Measurements from ENCODE around the gene ATP6V1C2. TPM values are rescaled to one million over a fixed set of nuclear protein-coding genes. Genes with fewer than 3 reads are reported as not detected.

ATP6V1C2 gene
- polyA plus RNA-seq, 6 donors from 2014 or later = 0.12 to 3.9 (median 0.47) TPM

- H3K4me1 Mint-ChIP-seq = peaks cover 16 to 32% (median 22%) of the 10 kb centered on the region in 3 donors
- H3K9me3 Mint-ChIP-seq = no peaks in the 10 kb centered on the region
- ATAC-seq (ENCODE audit: low read depth in 2 of 2) (no peak), DNase-seq (no peak)
- no peaks in the 10 kb centered on the region for H3K36me3 Mint-ChIP-seq
- no peak overlapping the region for H3K4me3 Mint-ChIP-seq
- peaks cover 0 to 7% (median 5%) of the 10 kb centered on the region in 3 donors for H3K27me3 Mint-ChIP-seq
- H3K27ac Mint-ChIP-seq = peak overlapping the region in 4 of 6 donors; percentile 57 to 99 (median 89)
These were observed 21.2 kb downstream of the ATP6V1C2 start for GRCh38 chr2:10742666-10743065.

- Mint-ChIP-seq H3K36me3 (no peaks in the 10 kb centered on the region), H3K27ac (peak overlapping the region in 3 of 6 donors; percentile 19 to 25 (median 23))
These were observed 29.2 kb downstream of the ATP6V1C2 start for GRCh38 chr2:10750610-10751009.

GRCh38 chr2:10752236-10752635 lies 30.8 kb downstream of the ATP6V1C2 start:
- H3K9me3 Mint-ChIP-seq = no peaks in the 10 kb centered on the region
- DNase-seq = no peak
- H3K27ac Mint-ChIP-seq = peak overlapping the region in 1 of 6 donors; percentile 55
- ATAC-seq (ENCODE audit: low read depth in 2 of 2) = no peak
- no peaks in the 10 kb centered on the region for H3K36me3 Mint-ChIP-seq
- peaks cover 2 to 6% (median 5%) of the 10 kb centered on the region in 3 donors for H3K4me1 Mint-ChIP-seq
- no peaks in the 10 kb centered on the region for H3K27me3 Mint-ChIP-seq
- H3K4me3 Mint-ChIP-seq = peak overlapping the region in 1 of 8 donors; percentile 10

More at GRCh38 chr2:10750610-10751009, 29.2 kb downstream of the ATP6V1C2 start:
- H3K9me3 Mint-ChIP-seq = no peaks in the 10 kb centered on the region
- H3K4me3 Mint-ChIP-seq = no peak overlapping the region
- no peak for ATAC-seq (ENCODE audit: low read depth in 2 of 2)
- H3K4me1 Mint-ChIP-seq = peaks cover 7 to 19% (median 14%) of the 10 kb centered on the region in 3 donors
- no peak for DNase-seq
- H3K27me3 Mint-ChIP-seq = no peaks in the 10 kb centered on the region

GRCh38 chr2:10753156-10753555 lies 31.7 kb downstream of the ATP6V1C2 start:
- Mint-ChIP-seq H3K27me3 (no peaks in the 10 kb centered on the region), H3K4me1 (no peaks in the 10 kb centered on the region), H3K9me3 (no peaks in the 10 kb centered on the region), H3K4me3 (peak overlapping the region in 1 of 8 donors; percentile 30), H3K36me3 (no peaks in the 10 kb centered on the region), H3K27ac (no peak overlapping the region)
- ATAC-seq (ENCODE audit: low read depth in 2 of 2) = no peak
- DNase-seq = no peak

GRCh38 chr2:10753876-10754275 lies 32.4 kb downstream of the ATP6V1C2 start:
- no peaks in the 10 kb centered on the region for H3K36me3 Mint-ChIP-seq
- H3K4me1 Mint-ChIP-seq = no peaks in the 10 kb centered on the region
- H3K9me3 Mint-ChIP-seq = no peaks in the 10 kb centered on the region
- peak overlapping the region in 1 of 6 donors; percentile 9 for H3K27ac Mint-ChIP-seq
- no peak for ATAC-seq (ENCODE audit: low read depth in 2 of 2)
- no peak for DNase-seq
- H3K4me3 Mint-ChIP-seq = no peak overlapping the region
- H3K27me3 Mint-ChIP-seq = no peaks in the 10 kb centered on the region

GRCh38 chr2:10755621-10756020 lies 34.2 kb downstream of the ATP6V1C2 start:
- DNase-seq = no peak

GRCh38 chr2:10757814-10758286 lies 36.4 kb downstream of the ATP6V1C2 start:
- H3K4me1 Mint-ChIP-seq = peaks cover 0 to under 1% (median 0%) of the 10 kb centered on the region in 3 donors
- no peaks in the 10 kb centered on the region for H3K9me3 Mint-ChIP-seq
- no peaks in the 10 kb centered on the region for H3K36me3 Mint-ChIP-seq
- no peak for DNase-seq
- H3K27ac Mint-ChIP-seq = no peak overlapping the region
- no peak overlapping the region for H3K4me3 Mint-ChIP-seq
- H3K27me3 Mint-ChIP-seq = no peaks in the 10 kb centered on the region
- ATAC-seq (ENCODE audit: low read depth in 2 of 2) = no peak

More at GRCh38 chr2:10755621-10756020, 34.2 kb downstream of the ATP6V1C2 start:
- Mint-ChIP-seq H3K4me1 (no peaks in the 10 kb centered on the region), H3K36me3 (no peaks in the 10 kb centered on the region), H3K9me3 (no peaks in the 10 kb centered on the region), H3K4me3 (no peak overlapping the region), H3K27me3 (no peaks in the 10 kb centered on the region), H3K27ac (no peak overlapping the region)
- no peak for ATAC-seq (ENCODE audit: low read depth in 2 of 2)

- H3K4me1 Mint-ChIP-seq = peaks cover 5 to 14% (median 7%) of the 10 kb centered on the region in 3 donors
- ATAC-seq (ENCODE audit: low read depth in 2 of 2) (no peak), DNase-seq (no peak)
- H3K36me3 Mint-ChIP-seq = no peaks in the 10 kb centered on the region
- no peak overlapping the region for H3K4me3 Mint-ChIP-seq
- peaks cover 0 to 6% (median 0%) of the 10 kb centered on the region in 3 donors for H3K27me3 Mint-ChIP-seq
- no peak overlapping the region for H3K27ac Mint-ChIP-seq
- H3K9me3 Mint-ChIP-seq = no peaks in the 10 kb centered on the region
These were observed 37.8 kb downstream of the ATP6V1C2 start for GRCh38 chr2:10759151-10759714.

GRCh38 chr2:10760794-10761504 lies 39.5 kb downstream of the ATP6V1C2 start:
- Mint-ChIP-seq H3K9me3 (no peaks in the 10 kb centered on the region), H3K4me3 (no peak overlapping the region), H3K4me1 (peaks cover 10 to 23% (median 12%) of the 10 kb centered on the region in 3 donors), H3K27me3 (peaks cover 0 to 6% (median 0%) of the 10 kb centered on the region in 3 donors), H3K36me3 (no peaks in the 10 kb centered on the region), H3K27ac (peak overlapping the region in 1 of 6 donors; percentile 86)
- ATAC-seq (ENCODE audit: low read depth in 2 of 2) (no peak), DNase-seq (no peak)

GRCh38 chr2:10761591-10761990 lies 40.2 kb downstream of the ATP6V1C2 start:
- H3K4me1 Mint-ChIP-seq = peaks cover 10 to 23% (median 12%) of the 10 kb centered on the region in 3 donors

GRCh38 chr2:10762651-10763460 lies 41.4 kb downstream of the ATP6V1C2 start:
- H3K36me3 Mint-ChIP-seq = no peaks in the 10 kb centered on the region
- ATAC-seq (ENCODE audit: low read depth in 2 of 2) (no peak), DNase-seq (no peak)
- H3K27me3 Mint-ChIP-seq = peaks cover 0 to 6% (median 0%) of the 10 kb centered on the region in 3 donors
- no peaks in the 10 kb centered on the region for H3K9me3 Mint-ChIP-seq
- H3K27ac Mint-ChIP-seq = peak overlapping the region in 4 of 6 donors; percentile 37 to 58 (median 50)
- H3K4me1 Mint-ChIP-seq = peaks cover 10 to 23% (median 12%) of the 10 kb centered on the region in 3 donors
- peak overlapping the region in 1 of 8 donors; percentile 59 for H3K4me3 Mint-ChIP-seq

More at GRCh38 chr2:10761591-10761990, 40.2 kb downstream of the ATP6V1C2 start:
- Mint-ChIP-seq H3K27me3 (peaks cover 0 to 6% (median 0%) of the 10 kb centered on the region in 3 donors), H3K27ac (no peak overlapping the region), H3K9me3 (no peaks in the 10 kb centered on the region), H3K36me3 (no peaks in the 10 kb centered on the region), H3K4me3 (no peak overlapping the region)
- ATAC-seq (ENCODE audit: low read depth in 2 of 2) (no peak), DNase-seq (no peak)

GRCh38 chr2:10763461-10763800 lies 42.0 kb downstream of the ATP6V1C2 start:
- ATAC-seq (ENCODE audit: low read depth in 2 of 2) (no peak), DNase-seq (no peak)
- no peaks in the 10 kb centered on the region for H3K9me3 Mint-ChIP-seq
- peak overlapping the region in 1 of 6 donors; percentile 47 for H3K27ac Mint-ChIP-seq
- H3K4me3 Mint-ChIP-seq = peak overlapping the region in 1 of 8 donors; percentile 59
- peaks cover 10 to 23% (median 12%) of the 10 kb centered on the region in 3 donors for H3K4me1 Mint-ChIP-seq
- H3K36me3 Mint-ChIP-seq = no peaks in the 10 kb centered on the region
- H3K27me3 Mint-ChIP-seq = peaks cover 0 to 6% (median 0%) of the 10 kb centered on the region in 3 donors

- no peak for ATAC-seq (ENCODE audit: low read depth in 2 of 2)
- Mint-ChIP-seq H3K27ac (peak overlapping the region in 1 of 6 donors; percentile 76), H3K9me3 (no peaks in the 10 kb centered on the region), H3K36me3 (no peaks in the 10 kb centered on the region), H3K4me1 (peaks cover 10 to 23% (median 12%) of the 10 kb centered on the region in 3 donors), H3K4me3 (peak overlapping the region in 1 of 8 donors; percentile 59), H3K27me3 (peaks cover 0 to 6% (median 0%) of the 10 kb centered on the region in 3 donors)
- no peak for DNase-seq
These were observed 42.8 kb downstream of the ATP6V1C2 start for GRCh38 chr2:10764096-10764785.

Data from naive B cell (primary cell).